K562 (cell line): ENCODE data around the gene ST8SIA2. TPM values are rescaled to one million over a fixed set of nuclear protein-coding genes. Genes with fewer than 3 reads are reported as not detected.

Experiments used
- BCLAF1 ChIP-seq, 2 experiments: fragments of 450-650 bp in 1 of 2; IDR thresholded peaks; 2 replicates each; pipeline ENCODE4 v1.6.1; 2011 to 2017; ENCODE audit warnings: low read depth in 2 of 2, antibody characterized with exemption in 1 of 2, borderline replicate concordance in 1 of 2, low read length in 1 of 2, mild to moderate bottlenecking in 1 of 2, mixed read lengths in 1 of 2; ENCODE audit not compliant: control insufficient read depth in 1 of 2
- BRF1 ChIP-seq: IDR thresholded peaks from 3 replicates; pipeline ENCODE4 v1.6.1; 2011; ENCODE audit warnings: borderline replicate concordance, mild to moderate bottlenecking; ENCODE audit not compliant: insufficient read length; ENCODE audit errors: extremely low read depth
- CBX3 ChIP-seq, 2 experiments: IDR thresholded peaks; 1 replicate in 1 of 2; 2 replicates in 1 of 2; pipeline ENCODE4 v1.6.1; 2012; ENCODE audit warnings: inconsistent platforms in 2 of 2, low read length in 2 of 2, borderline replicate concordance in 1 of 2, control low read depth in 1 of 2
- DDX20 ChIP-seq: fragments of 450-650 bp; IDR thresholded peaks from 2 replicates; pipeline ENCODE4 v1.6.1; 2016; ENCODE audit warnings: missing genetic modification characterization, low read depth, mild to moderate bottlenecking, missing compliant biosample characterization, moderate library complexity
- ETS2 ChIP-seq: IDR thresholded peaks from 2 replicates; pipeline ENCODE4 v1.6.1; 2016; ENCODE audit warnings: borderline replicate concordance, missing genetic modification characterization, mild to moderate bottlenecking, moderate library complexity, missing compliant biosample characterization; ENCODE audit not compliant: poor library complexity, severe bottlenecking
- KAT8 ChIP-seq: fragments of 450-650 bp; IDR thresholded peaks from 2 replicates; pipeline ENCODE4 v1.6.1; 2016; ENCODE audit warnings: low read depth, mild to moderate bottlenecking
- PRDM10 ChIP-seq: fragments of 450-650 bp; IDR thresholded peaks from 2 replicates; pipeline ENCODE4 v1.6.1; 2018; ENCODE audit not compliant: partially characterized antibody
- SPI1 ChIP-seq: IDR thresholded peaks from 2 replicates; pipeline ENCODE4 v1.6.1; 2011; ENCODE audit warnings: low read depth, low read length, control low read depth, borderline replicate concordance
- TAF7 ChIP-seq: fragments of 450-650 bp; IDR thresholded peaks from 2 replicates; pipeline ENCODE4 v1.6.1; 2016; ENCODE audit warnings: missing genetic modification characterization, missing compliant biosample characterization
- THRA ChIP-seq: fragments of 450-650 bp; IDR thresholded peaks from 2 replicates; pipeline ENCODE4 v1.6.1; 2017; ENCODE audit warnings: mild to moderate bottlenecking, moderate library complexity
- TSHZ1 ChIP-seq: fragments of 250-450 bp; sonication (Bioruptor Pico); IDR thresholded peaks from 2 replicates; pipeline ENCODE4 v1.4.0; 2020; ENCODE audit warnings: mild to moderate bottlenecking, moderate library complexity
- polyA plus RNA-seq, 8 experiments: library from polyadenylated mRNA; depleted of rRNA in 4 of 8; stranded (reverse) in 5 of 8; unstranded in 3 of 8; fragments of >200 nt; fragmentation: Nextera tagmentation in 2 of 8; fragmentation: Illumina TruSeq in 1 of 8; extraction: Ambion mirVana in 2 of 8; extraction: Trizol in 1 of 8; gene quantifications; 2 replicates each; pipeline versions ENCODE4 v1.2.1 to v1.2.3, GENCODE V29; 2011 to 2014; ENCODE audit warnings: inconsistent platforms in 1 of 8, missing spikeins in 1 of 8
- total RNA-seq, 7 experiments: library from RNA; depleted of rRNA in 6 of 7; stranded (reverse); fragments of >200 nt in 6 of 7; fragmentation: Illumina TruSeq in 2 of 7; extraction: Trizol in 2 of 7; gene quantifications; 2 replicates each; pipeline versions ENCODE4 v1.2.1 to v1.2.3, GENCODE V29; 2011 to 2021; ENCODE audit warnings: low replicate concordance in 1 of 7

Gene ST8SIA2
- total and polyA plus RNA-seq, 9 of the 15 experiments (the other 6 are each of a cell fraction or from before 2014, with no cell fraction given), result not detected

- no peak for TF ChIP-seq TSHZ1 (CRISPR knock-in tag)
- TF ChIP-seq ETS2 (tag), result no peak
- no peak for TF ChIP-seq SPI1
- no peak for TF ChIP-seq BRF1
- no peak for TF ChIP-seq CBX3 (IDR thresholded peaks at IDR 0.05; ENCODE audit: borderline replicate concordance in 1 of 2, low read length in 2 of 2)
- TF ChIP-seq KAT8, result no peak
- no peak for TF ChIP-seq THRA
- no peak for TF ChIP-seq DDX20 (tag)
- TF ChIP-seq BCLAF1 (IDR thresholded peaks at IDR 0.05; ENCODE audit: borderline replicate concordance in 1 of 2, control insufficient read depth in 1 of 2, low read depth in 2 of 2, low read length in 1 of 2), result no peak
- no peak for TF ChIP-seq TAF7 (tag)
- no peak for TF ChIP-seq PRDM10
- TF ChIP-seq, all 486 proteins: peak for 0
These were observed 51.0 kb downstream of the ST8SIA2 start (continued) for GRCh38 chr15:92444631-92445030.
